Adipocyte (in vitro differentiated cells): ENCODE measurements around the gene RPL3.

Source experiments
- DNase-seq: peaks from one replicate; pipeline ENCODE4 v3.0.0-alpha.2; 2015; ENCODE audit warnings: low read depth
- H3K27me3 ChIP-seq: replicated peaks from 2 replicates; pipeline ENCODE4 v1.7.0; 2013; ENCODE audit warnings: mild to moderate bottlenecking, low read length, moderate library complexity; ENCODE audit not compliant: control insufficient read depth, insufficient read depth
- H3K36me3 ChIP-seq: 2 replicates; pipeline ENCODE4 v1.7.0; 2013; ENCODE audit warnings: low read length, mild to moderate bottlenecking, moderate library complexity; ENCODE audit not compliant: control insufficient read depth, insufficient read depth, severe bottlenecking
- H3K4me1 ChIP-seq: 2 replicates; pipeline ENCODE4 v1.7.0; 2013; ENCODE audit warnings: mild to moderate bottlenecking, low read length, moderate library complexity; ENCODE audit not compliant: control insufficient read depth, insufficient read depth
- H3K4me3 ChIP-seq: 2 replicates; pipeline ENCODE4 v1.7.0; 2013; ENCODE audit warnings: mild to moderate bottlenecking, low read length, moderate library complexity
- H3K9ac ChIP-seq: 2 replicates; pipeline ENCODE4 v1.7.0; 2013; ENCODE audit warnings: mild to moderate bottlenecking, low read length, moderate library complexity
- H3K9me3 ChIP-seq: 2 replicates; pipeline ENCODE4 v1.7.0; 2013; ENCODE audit warnings: mild to moderate bottlenecking, low read length, moderate library complexity; ENCODE audit not compliant: control insufficient read depth

RPL3 gene

DNA sequence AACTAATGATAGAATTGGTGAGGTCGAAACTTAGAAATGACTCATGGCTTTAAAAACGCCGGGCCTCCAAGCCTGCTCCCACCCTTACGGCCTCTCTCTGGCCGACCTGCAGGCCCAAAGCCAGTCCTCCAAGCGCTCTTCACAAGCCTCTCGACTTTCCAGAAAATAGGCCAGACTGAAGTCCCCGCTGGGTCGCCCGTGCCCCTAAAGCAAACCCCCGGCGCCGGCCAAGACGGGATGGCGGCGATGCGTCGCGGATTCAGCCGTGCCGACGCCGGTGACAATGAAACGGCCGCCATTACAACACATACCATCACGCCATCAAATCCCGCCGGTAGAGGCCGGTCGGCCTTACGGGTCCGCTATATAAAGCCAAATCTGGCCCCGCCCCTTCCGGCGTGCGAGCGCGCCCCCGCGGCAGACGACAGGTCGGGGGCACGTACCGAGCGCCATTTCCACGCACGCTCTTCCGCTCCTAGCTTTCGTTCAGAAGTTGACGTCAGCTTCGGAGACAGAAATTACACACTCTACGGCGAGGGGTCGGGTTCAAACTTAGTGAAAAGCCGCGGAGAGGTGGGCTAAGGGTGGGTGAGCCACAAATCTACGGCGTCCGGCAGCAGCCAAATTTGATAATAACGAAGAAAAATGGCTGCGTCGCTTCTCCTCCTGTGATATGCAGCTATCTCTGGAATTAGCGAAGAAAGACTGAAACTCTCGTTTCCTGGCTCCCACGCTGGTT lies at the start of gene RPL3:
Gene RPL3 (minus strand): TSS at position 340 of the 739 bp plus-strand sequence. CDS start 26 bp downstream, at position 314.
- Histone ChIP-seq H3K4me3 (peak within 1 kb of the TSS; percentile 96), H3K27me3 (no peaks in the 10 kb centered on the region), H3K36me3 (peaks cover 38% of the 10 kb centered on the region), H3K9ac (peak within 1 kb of the TSS; percentile 99), H3K4me1 (peaks cover 35% of the 10 kb centered on the region), H3K9me3 (no peaks in the 10 kb centered on the region)
- DNase-seq: peak; percentile 97

DNA sequence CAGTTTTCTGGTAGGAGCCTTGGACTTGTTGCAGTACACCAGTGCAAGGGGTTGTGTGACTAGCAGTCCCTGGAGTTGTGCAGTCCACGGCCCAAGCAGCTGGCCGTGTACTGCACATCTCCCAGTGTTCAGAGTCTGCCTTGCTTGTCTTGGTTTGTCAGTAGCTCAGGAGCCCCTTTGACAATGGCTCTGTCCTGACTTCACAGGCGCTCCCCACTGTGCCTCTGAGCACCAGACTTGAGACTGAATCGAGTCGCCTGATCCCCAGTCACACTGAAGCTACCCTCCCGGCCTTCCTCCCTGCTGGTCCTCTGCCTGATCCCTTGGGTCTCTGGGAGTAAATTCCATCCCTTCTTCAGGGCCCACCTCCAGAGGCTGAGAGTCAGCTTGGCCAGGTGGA lies 49.8 kb upstream of the RPL3 start:
- Histone ChIP-seq H3K9ac (no peak overlapping the region), H3K9me3 (no peaks in the 10 kb centered on the region), H3K4me3 (no peak overlapping the region), H3K4me1 (peaks cover 3% of the 10 kb centered on the region), H3K27me3 (no peaks in the 10 kb centered on the region), H3K36me3 (no peaks in the 10 kb centered on the region)
- no peak for DNase-seq

DNA sequence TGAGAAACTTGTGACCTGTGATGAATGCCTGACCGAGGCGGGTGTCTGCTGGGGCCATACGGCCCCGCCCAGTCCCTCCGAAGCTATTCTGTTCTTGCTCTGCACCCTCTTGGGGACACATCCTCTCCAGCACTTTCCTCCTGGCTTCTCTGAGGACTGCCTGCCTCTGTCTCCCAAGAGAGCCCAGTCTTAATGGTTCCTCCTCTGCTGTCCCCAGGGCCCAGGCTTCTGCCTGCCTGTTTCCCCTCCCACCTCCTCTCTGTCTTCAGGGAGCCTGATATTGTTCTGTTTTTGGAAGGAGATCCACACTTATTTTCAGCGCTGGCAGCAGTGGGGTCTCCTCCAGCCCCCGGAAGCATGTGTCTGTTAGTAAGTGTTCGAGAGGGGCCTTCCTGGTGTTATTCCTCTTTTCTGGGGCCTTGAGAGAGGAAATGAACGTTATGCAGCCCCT lies 49.1 kb upstream of the RPL3 start:
- Histone ChIP-seq H3K4me1 (peaks cover 7% of the 10 kb centered on the region), H3K27me3 (no peaks in the 10 kb centered on the region), H3K9ac (no peak overlapping the region), H3K4me3 (no peak overlapping the region), H3K9me3 (no peaks in the 10 kb centered on the region), H3K36me3 (no peaks in the 10 kb centered on the region)
- DNase-seq: no peak

DNA sequence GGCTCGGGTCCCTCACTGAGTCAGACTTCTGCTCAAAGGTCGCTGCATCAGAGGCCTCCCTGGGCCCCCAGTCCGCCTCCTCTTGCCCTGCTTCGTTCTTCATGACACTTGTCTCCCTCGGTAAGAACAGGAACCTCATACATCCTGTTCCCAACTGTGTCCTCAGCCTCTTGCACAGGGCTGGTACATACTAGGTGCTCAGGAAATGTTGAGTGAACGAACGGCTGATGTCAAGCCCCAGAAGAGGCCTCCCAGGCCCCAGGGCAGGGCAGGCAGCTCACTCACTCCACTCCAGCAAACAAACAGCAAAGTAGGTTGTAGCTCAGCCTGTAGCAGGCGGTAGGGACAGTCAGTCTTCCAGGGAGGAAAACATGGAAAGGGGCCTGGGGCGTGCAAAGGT lies 47.6 kb upstream of the RPL3 start:
- no peak overlapping the region for H3K4me3 ChIP-seq
- no peaks in the 10 kb centered on the region for H3K36me3 ChIP-seq
- no peak overlapping the region for H3K9ac ChIP-seq
- H3K27me3 ChIP-seq: no peaks in the 10 kb centered on the region
- peaks cover 7% of the 10 kb centered on the region for H3K4me1 ChIP-seq
- no peaks in the 10 kb centered on the region for H3K9me3 ChIP-seq
- no peak for DNase-seq

DNA sequence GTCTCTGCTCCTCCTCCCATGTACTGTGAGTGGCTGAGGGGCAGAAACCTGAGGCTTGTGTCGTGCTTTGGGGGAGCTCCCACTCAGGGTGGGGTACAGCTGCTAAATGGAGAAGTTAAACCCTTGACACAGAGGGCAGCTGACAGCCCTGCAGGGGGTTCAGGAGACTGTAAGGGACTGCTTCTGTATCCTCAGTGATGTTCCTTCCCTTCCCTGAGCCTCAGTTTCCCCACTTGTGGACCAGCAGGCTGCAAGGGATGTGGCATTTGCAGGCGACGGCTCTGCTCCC lies 46.0 kb upstream of the RPL3 start:
- peaks cover 7% of the 10 kb centered on the region for H3K4me1 ChIP-seq
- no peak for DNase-seq
- no peak overlapping the region for H3K9ac ChIP-seq
- H3K9me3 ChIP-seq: no peaks in the 10 kb centered on the region
- H3K36me3 ChIP-seq: no peaks in the 10 kb centered on the region
- no peaks in the 10 kb centered on the region for H3K27me3 ChIP-seq
- no peak overlapping the region for H3K4me3 ChIP-seq

DNA sequence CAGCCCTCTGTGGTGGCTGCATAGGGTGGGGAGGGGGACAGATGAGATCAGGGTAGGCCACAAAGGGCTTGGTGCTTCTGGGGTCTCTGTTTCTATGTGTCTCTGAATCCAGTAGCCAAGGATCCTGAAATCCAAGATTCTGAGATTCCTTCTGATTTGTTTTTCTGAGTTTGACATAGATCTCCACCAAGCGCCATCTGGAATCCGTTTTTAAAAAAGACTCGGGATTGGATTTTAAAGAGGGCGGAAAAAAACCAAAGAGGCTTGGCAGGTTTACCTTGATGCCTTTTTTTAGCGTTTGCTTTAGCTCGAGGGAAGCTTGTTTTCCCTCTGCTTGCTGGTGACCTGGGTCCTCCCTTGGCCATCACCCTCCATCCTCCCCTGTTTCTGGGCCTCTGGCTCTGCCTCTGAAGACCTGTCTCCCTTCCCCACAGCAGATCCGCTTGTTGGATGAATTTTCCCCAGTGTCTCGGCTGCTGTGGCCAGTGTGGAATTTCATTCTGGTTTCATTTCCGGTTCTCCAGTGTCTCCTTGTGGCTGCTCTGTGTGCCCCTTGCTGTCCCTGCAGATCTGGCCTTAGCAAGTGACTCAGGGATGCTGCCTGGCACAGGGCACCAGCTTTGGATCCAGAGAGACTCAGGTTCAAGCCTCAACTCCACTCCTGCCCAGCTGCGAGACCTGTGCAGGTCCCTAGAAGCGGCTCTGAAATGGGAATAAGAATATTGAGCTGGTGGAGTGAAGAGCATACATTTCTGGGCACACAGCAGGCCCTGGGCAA lies 45.5 kb upstream of the RPL3 start:
- H3K27me3 ChIP-seq: no peaks in the 10 kb centered on the region
- H3K4me1 ChIP-seq: peaks cover 7% of the 10 kb centered on the region
- no peak overlapping the region for H3K4me3 ChIP-seq
- no peaks in the 10 kb centered on the region for H3K36me3 ChIP-seq
- H3K9ac ChIP-seq: no peak overlapping the region
- H3K9me3 ChIP-seq: no peaks in the 10 kb centered on the region
- peak; percentile 44 for DNase-seq

DNA sequence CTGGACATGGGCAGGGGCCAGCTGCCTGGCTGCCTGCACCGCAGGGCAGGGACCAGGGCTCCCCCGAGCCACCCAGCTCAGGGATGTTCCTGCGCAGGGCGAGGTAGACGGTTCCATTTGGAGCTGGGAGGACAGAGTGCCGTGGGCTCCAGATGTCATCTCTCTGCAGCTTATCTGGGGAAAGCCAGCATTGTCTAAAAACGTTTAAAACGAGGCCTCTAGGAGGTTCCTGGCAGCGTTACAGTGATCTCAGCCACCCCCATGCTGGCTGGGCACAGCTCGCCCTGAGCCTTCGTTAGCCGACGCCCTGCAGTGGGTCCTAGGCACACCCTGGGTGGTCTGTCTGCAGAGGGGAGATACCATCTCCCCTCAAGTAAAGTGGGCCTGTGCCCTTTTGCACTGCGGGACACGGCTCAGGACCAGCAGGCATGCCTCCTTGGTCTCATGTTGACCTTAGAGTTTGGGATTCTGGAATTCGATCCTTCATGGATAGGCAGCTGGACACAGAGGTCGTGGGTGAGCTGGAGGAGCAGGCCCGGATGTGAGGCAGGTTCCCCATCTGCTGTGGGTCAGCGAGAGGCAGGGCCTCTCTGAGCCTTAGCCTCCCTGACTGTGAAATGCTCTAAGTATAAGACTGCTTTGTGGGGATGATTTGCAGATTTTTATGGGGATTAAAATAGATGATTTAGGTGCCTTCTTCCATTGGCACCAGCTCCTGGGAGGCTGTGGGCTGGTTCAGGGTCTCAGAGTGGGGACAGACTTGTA lies 44.5 kb upstream of the RPL3 start:
- H3K4me3 ChIP-seq: no peak overlapping the region
- DNase-seq: no peak

DNA sequence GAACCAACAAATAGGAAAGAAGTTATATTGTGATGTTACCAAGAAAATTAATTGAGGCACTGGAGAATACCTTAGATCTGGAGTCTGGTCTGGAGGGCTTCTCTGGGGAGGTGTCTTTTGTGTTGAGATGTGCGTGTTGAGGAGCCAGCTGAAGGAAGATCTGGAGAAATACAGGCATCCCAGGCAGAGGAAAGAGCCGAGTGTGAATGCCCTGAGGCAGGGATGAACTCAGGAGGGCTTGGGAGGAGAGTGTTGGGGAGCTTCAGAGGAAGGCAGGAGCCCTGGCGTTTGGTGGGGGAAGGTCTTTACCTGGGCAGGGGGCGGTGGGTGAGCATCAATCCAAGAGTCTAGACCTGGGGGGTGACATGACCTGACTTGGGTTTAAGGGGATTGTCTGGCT lies 43.5 kb upstream of the RPL3 start:
- no peak for DNase-seq
- Histone ChIP-seq H3K4me1 (peaks cover 7% of the 10 kb centered on the region), H3K9ac (no peak overlapping the region), H3K9me3 (no peaks in the 10 kb centered on the region), H3K36me3 (no peaks in the 10 kb centered on the region), H3K4me3 (no peak overlapping the region), H3K27me3 (no peaks in the 10 kb centered on the region)

More for the DNA sequence above, 44.5 kb upstream of the RPL3 start:
- H3K4me1 ChIP-seq: peaks cover 7% of the 10 kb centered on the region
- H3K9me3 ChIP-seq: no peaks in the 10 kb centered on the region
- no peaks in the 10 kb centered on the region for H3K36me3 ChIP-seq
- H3K27me3 ChIP-seq: no peaks in the 10 kb centered on the region
- H3K9ac ChIP-seq: no peak overlapping the region

DNA sequence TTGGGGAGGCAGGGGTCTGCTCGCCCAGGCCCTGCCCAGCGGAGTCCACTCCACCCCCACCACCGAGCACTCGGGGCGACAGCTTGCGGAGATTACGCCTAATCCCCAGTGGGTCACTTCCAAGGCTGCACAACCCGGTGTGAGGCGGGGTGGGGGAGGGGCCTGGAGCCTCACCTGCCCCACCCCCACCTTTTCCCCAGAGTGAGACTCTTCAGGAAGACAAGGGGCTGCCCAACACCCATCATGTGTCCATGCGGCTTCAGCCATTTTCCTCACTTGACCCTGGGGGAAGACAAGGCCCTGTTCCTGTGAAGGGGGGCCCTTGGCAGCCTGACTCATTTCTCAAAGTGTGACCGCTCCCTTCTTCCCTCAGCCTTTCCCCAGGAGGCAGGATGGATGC lies 42.8 kb upstream of the RPL3 start:
- H3K9ac ChIP-seq: no peak overlapping the region
- H3K4me1 ChIP-seq: peaks cover 7% of the 10 kb centered on the region
- H3K4me3 ChIP-seq: no peak overlapping the region
- no peak for DNase-seq
- no peaks in the 10 kb centered on the region for H3K27me3 ChIP-seq
- H3K9me3 ChIP-seq: no peaks in the 10 kb centered on the region
- H3K36me3 ChIP-seq: no peaks in the 10 kb centered on the region

DNA sequence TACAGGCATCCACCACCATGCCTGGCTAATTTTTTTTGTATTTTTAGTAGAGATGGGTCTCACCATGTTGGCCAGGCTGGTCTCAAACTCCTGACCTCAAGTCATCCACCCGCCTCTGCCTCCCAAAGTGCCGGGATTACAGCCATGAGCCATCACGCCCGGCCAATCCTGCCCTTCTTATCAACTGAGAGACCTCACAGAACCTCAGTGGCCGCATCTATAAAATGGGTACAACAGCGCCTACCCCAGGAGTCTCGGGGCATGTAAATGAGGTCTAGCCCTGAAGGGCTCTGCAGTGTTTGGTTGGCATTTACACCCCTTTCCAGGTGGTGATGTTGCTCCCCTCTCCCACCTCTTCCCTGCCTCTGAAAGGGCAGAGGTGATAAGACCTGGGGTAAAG lies 42.1 kb upstream of the RPL3 start:
- Histone ChIP-seq H3K27me3 (no peaks in the 10 kb centered on the region), H3K9ac (no peak overlapping the region), H3K4me3 (no peak overlapping the region), H3K9me3 (no peaks in the 10 kb centered on the region), H3K36me3 (no peaks in the 10 kb centered on the region), H3K4me1 (peaks cover 7% of the 10 kb centered on the region)
- no peak for DNase-seq

DNA sequence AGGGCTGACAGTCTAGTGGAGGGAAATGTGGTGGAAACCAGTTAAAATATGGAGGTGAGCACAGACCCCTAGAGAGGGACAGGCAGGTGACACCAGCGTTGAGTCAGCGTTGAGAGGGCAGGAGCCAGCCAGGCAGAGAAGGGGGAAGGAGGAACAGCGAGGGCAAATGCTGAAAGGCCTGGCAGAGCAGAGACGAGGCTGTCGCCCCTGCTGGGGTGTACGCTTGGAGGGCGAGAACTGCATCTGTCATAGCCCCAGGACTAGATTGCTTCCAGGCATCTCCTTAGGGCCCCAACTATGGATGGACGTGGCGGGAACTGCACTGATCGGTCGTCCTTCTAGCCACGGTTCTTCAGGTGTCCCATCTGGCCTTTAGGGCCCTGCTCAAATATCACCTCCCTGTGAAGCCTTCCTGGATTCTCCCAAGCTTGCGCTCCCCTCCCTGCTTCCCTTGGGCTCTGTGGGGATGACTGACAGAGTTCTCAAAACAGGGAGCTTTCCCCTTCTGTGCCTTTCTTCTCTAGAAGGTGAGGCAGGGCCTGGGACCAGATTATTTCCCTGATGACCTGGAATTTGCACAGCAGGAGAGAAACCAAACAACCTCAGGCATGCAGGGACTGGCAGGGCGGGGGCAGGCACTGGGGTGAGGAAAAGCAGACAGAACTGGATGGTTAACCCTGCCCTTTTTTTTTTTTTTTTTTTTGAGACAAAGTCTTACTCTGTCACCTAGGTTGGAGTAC lies 41.4 kb upstream of the RPL3 start:
- Histone ChIP-seq H3K36me3 (no peaks in the 10 kb centered on the region), H3K9me3 (no peaks in the 10 kb centered on the region), H3K27me3 (no peaks in the 10 kb centered on the region), H3K4me3 (no peak overlapping the region), H3K9ac (no peak overlapping the region), H3K4me1 (peaks cover 7% of the 10 kb centered on the region)
- DNase-seq: no peak
